OCI-LY1 (cell line): Measurements from ENCODE around the gene WNT9A.

Source experiments
- H2AFZ ChIP-seq: fragments of 200-600 bp; sonication (generic), shearing (Covaris generic); 2 replicates; pipeline ENCODE4 v1.6.0; 2014; ENCODE audit warnings: antibody characterized with exemption, mild to moderate bottlenecking, low read length
- H3F3A ChIP-seq: fragments of 200-600 bp; sonication (generic), shearing (Covaris generic); 2 replicates; pipeline ENCODE4 v1.6.0; 2014; ENCODE audit warnings: mild to moderate bottlenecking, antibody characterized with exemption, low read length, moderate library complexity; ENCODE audit not compliant: insufficient read depth
- H3K27ac ChIP-seq: fragments of 200-600 bp; sonication (generic); 2 replicates; pipeline ENCODE4 v1.5.1; 2014; ENCODE audit warnings: low read length, mixed run types, mild to moderate bottlenecking, low read depth; ENCODE audit not compliant: poor library complexity, severe bottlenecking
- H3K27me3 ChIP-seq: fragments of 200-600 bp; sonication (generic); 2 replicates; pipeline ENCODE4 v1.6.0; 2014; ENCODE audit warnings: antibody characterized with exemption, mild to moderate bottlenecking, low read length, moderate library complexity; ENCODE audit not compliant: insufficient read depth
- H3K36me3 ChIP-seq: fragments of 200-600 bp; sonication (generic); 2 replicates; pipeline ENCODE4 v1.6.1; 2014; ENCODE audit warnings: mild to moderate bottlenecking, antibody characterized with exemption, low read length, moderate library complexity, mixed read lengths; ENCODE audit not compliant: insufficient read depth
- H3K4me1 ChIP-seq: fragments of 200-600 bp; sonication (generic); 2 replicates; pipeline ENCODE4 v1.5.1; 2014; ENCODE audit warnings: mild to moderate bottlenecking, low read length, moderate library complexity; ENCODE audit not compliant: insufficient read depth, severe bottlenecking
- H3K4me2 ChIP-seq: fragments of 200-600 bp; sonication (generic), shearing (Covaris generic); 2 replicates; pipeline ENCODE4 v1.6.1; 2014; ENCODE audit warnings: low read length
- H3K4me3 ChIP-seq: fragments of 200-600 bp; sonication (generic); 2 replicates; pipeline ENCODE4 v1.5.1; 2014; ENCODE audit warnings: low read length, low read depth, mild to moderate bottlenecking, mixed read lengths; ENCODE audit not compliant: poor library complexity, severe bottlenecking
- H3K79me2 ChIP-seq: fragments of 200-600 bp; shearing (Covaris generic); 2 replicates; pipeline ENCODE4 v1.6.1; 2016; ENCODE audit warnings: mixed run types, low read length, mixed read lengths; ENCODE audit not compliant: insufficient read depth
- H3K9ac ChIP-seq: fragments of 200-600 bp; sonication (generic), shearing (Covaris generic); 2 replicates; pipeline ENCODE4 v1.6.1; 2014; ENCODE audit warnings: mild to moderate bottlenecking, low read length, mixed read lengths
- H3K9me2 ChIP-seq: fragments of 200-600 bp; sonication (generic), shearing (Covaris generic); 2 replicates; pipeline ENCODE4 v1.6.1; 2014; ENCODE audit warnings: low read depth, mild to moderate bottlenecking, low read length, mixed read lengths
- H3K9me3 ChIP-seq: fragments of 200-600 bp; shearing (Covaris generic); 2 replicates; pipeline ENCODE4 v1.6.1; 2014; ENCODE audit warnings: low read length, mixed read lengths
- H4K20me1 ChIP-seq: fragments of 200-600 bp; sonication (generic), shearing (Covaris generic); 2 replicates; pipeline ENCODE4 v1.6.0; 2016; ENCODE audit warnings: mild to moderate bottlenecking, low read length; ENCODE audit not compliant: insufficient read depth
- EZH2 ChIP-seq: fragments of 200-600 bp; sonication (generic), shearing (Covaris generic); IDR thresholded peaks from 2 replicates; pipeline ENCODE4 v1.8.0; 2017; ENCODE audit warnings: borderline replicate concordance, mixed run types, mild to moderate bottlenecking, antibody characterized with exemption, low read length, moderate library complexity, mixed read lengths
- TF ChIP-seq, protein P1 (sequence below): fragments of 200-600 bp; sonication (generic), shearing (Covaris generic); IDR thresholded peaks from 2 replicates; pipeline ENCODE4 v1.5.1; 2017; ENCODE audit warnings: mild to moderate bottlenecking, antibody characterized with exemption, low read length, moderate library complexity, mixed read lengths

WNT9A gene

DNA sequence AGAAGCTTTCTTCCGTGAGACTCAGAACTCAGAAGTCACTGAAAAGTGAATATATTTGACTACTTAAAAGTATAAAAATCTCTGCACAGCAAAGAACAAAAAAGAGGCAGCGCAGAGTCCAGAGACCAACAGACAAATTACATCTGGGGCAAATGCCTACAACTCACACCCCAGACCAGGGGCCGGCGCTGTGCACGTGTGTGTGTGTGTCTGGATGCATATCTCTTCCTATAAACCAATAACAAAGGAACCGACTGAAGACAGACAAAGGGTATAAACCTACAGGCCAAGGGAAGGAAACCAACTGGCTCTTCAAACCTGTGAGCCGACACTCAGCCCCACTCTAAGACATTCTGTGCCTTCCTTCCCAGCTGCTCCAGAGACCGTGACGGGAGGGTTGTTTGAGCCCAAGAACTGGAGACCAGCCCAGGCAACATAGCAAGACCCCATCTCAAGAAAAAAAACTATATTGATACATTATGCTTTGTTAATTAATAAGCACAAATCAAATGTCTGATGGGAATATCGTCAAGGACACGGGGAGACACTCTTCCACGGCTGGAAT is 18.8 kb downstream of the WNT9A start:
- Histone ChIP-seq H3K4me2 (no peak overlapping the region), H2AFZ (no peak overlapping the region), H3K9me3 (no peaks in the 10 kb centered on the region), H3K36me3 (no peaks in the 10 kb centered on the region), H3K27me3 (peaks cover 11% of the 10 kb centered on the region; the same call in 1 of the 2 replicates), H3K27ac (no peak overlapping the region), H3K9me2 (no peaks in the 10 kb centered on the region), H4K20me1 (no peaks in the 10 kb centered on the region), H3K4me1 (peaks cover 4% of the 10 kb centered on the region), H3K9ac (no peak overlapping the region), H3F3A (no peaks in the 10 kb centered on the region), H3K4me3 (no peak overlapping the region), H3K79me2 (no peaks in the 10 kb centered on the region)
- TF ChIP-seq, protein P1, sequence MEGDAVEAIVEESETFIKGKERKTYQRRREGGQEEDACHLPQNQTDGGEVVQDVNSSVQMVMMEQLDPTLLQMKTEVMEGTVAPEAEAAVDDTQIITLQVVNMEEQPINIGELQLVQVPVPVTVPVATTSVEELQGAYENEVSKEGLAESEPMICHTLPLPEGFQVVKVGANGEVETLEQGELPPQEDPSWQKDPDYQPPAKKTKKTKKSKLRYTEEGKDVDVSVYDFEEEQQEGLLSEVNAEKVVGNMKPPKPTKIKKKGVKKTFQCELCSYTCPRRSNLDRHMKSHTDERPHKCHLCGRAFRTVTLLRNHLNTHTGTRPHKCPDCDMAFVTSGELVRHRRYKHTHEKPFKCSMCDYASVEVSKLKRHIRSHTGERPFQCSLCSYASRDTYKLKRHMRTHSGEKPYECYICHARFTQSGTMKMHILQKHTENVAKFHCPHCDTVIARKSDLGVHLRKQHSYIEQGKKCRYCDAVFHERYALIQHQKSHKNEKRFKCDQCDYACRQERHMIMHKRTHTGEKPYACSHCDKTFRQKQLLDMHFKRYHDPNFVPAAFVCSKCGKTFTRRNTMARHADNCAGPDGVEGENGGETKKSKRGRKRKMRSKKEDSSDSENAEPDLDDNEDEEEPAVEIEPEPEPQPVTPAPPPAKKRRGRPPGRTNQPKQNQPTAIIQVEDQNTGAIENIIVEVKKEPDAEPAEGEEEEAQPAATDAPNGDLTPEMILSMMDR, result no peak
- no peak for TF ChIP-seq EZH2

DNA sequence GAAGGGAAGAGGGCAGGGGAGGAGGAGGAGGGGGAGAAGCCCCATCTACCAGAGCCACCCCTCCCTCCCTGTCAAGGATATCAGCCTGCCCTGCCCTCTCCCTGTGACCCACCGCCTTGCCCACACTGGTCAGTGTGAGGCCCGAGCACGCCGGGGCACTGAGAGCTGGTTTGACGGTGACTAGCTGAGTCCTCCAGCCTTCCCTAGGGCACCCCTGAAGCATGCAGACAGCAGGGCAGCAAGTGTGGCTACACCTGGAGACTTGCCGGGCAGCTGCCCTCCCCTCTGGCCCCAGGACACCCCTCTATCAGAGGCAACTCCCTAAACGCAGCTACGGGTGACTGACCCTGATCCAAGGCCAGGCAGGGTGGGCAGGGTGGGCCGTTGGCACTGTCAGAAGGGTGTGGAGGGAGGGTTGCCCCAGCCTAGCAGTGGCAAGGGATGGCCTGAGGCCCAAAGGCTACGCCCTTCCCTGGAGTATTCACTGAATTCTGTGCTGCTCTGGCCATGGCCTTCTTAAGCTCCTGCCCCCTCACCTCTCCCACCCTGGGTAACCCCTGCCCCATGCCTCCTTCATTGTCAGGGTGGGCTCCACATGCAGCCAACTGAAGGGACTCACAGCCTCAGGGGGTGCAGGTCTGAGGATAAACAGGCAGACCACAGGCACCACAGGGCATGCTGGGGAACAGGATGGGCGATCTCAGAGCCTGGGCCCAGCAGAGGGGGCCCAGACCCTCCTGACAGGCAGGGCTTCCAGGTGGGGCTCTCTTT is 19.6 kb downstream of the WNT9A start:
- Histone ChIP-seq H3K27me3 (peaks cover 4% of the 10 kb centered on the region; the same call in 1 of the 2 replicates), H3K4me2 (no peak overlapping the region), H3K4me3 (no peak overlapping the region), H3F3A (no peaks in the 10 kb centered on the region), H3K9ac (no peak overlapping the region), H4K20me1 (no peaks in the 10 kb centered on the region), H3K79me2 (no peaks in the 10 kb centered on the region), H3K9me3 (no peaks in the 10 kb centered on the region), H3K4me1 (peaks cover 4% of the 10 kb centered on the region), H3K9me2 (no peaks in the 10 kb centered on the region), H3K36me3 (no peaks in the 10 kb centered on the region), H2AFZ (no peak overlapping the region), H3K27ac (no peak overlapping the region)
- TF ChIP-seq, protein P1, result no peak
- TF ChIP-seq EZH2, result no peak

DNA sequence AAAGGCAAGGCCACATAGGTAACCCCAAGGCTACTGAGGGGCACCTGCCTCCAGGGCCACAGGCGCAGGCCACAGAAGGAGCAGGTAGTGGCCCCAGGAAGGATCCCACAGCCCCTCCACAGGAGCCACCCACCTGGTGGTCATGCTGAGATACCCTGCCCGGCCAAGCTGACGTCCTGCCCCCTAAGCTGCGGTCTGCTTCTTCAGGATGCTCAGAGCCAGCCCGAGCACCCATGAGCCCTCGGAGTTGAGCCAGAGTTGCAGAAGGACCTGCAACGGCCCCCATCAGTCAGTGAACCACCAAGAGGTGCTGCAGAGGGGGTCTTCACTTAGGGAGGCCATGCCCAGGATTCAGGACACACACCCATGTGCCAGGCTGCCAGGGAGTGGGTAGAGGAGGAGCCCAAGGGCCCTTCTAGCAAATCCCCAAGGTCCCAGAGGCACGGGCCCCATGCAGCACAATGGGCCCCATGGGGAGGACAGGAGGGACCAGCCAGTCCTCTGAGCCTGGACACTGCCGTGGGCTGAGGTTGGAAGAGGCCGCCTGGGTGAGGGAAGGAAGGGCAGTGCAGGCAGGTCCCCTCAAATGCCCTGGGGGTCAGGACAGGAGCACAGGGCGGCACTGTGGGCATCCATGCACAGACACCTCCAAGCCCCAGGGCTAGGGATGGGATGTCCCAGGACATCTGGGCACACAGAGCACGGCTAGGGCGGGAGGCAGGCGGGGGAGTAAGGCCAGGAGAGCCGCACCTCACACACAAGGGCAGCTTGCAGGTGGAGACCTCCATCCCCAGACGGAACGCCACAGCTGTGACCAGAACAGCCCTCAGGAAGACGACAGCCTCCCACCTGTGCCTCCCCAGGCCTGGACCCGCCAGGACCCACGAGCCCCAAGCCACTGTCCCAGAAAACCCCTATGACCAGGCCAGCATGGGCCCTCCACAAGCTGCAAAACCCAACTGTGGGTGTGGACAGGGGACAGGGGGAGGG is 20.5 kb downstream of the WNT9A start:
- Histone ChIP-seq H3K27me3 (peaks cover 2% of the 10 kb centered on the region; the same call in 1 of the 2 replicates), H3K4me3 (no peak overlapping the region), H3F3A (no peaks in the 10 kb centered on the region), H3K9ac (no peak overlapping the region), H3K4me2 (no peak overlapping the region), H3K79me2 (no peaks in the 10 kb centered on the region), H4K20me1 (no peaks in the 10 kb centered on the region), H2AFZ (no peak overlapping the region), H3K9me3 (no peaks in the 10 kb centered on the region), H3K27ac (no peak overlapping the region), H3K36me3 (no peaks in the 10 kb centered on the region), H3K9me2 (no peaks in the 10 kb centered on the region), H3K4me1 (peaks cover 4% of the 10 kb centered on the region)
- TF ChIP-seq EZH2, result no peak
- TF ChIP-seq, protein P1, result no peak
